GM23248 (cell line): ENCODE measurements around the gene B4GALT6.

ENCODE experiments used
- EZH2 ChIP-seq: fragments of 200-600 bp; sonication (generic); IDR thresholded peaks from 2 replicates; pipeline ENCODE4 v1.6.1; 2018; ENCODE audit warnings: antibody characterized with exemption, mild to moderate bottlenecking; ENCODE audit not compliant: insufficient read depth, poor library complexity, severe bottlenecking
- EZH2phosphoT487 ChIP-seq: fragments of 200-600 bp; sonication (generic); IDR thresholded peaks from 2 replicates; pipeline ENCODE4 v1.6.1; 2018; ENCODE audit warnings: antibody characterized with exemption, moderate library complexity, mild to moderate bottlenecking, low read depth; ENCODE audit not compliant: insufficient read depth

- TF ChIP-seq EZH2phosphoT487 (no peak), EZH2 (no peak)
Measured at GRCh38 chr18:31707815-31708214, 23.4 kb upstream of the B4GALT6 start.
